RKO (cell line): ENCODE data around the gene FBXO2.

ENCODE experiments used
- DNase-seq: peaks from one replicate; pipeline ENCODE4 v3.0.0-alpha.2; 2016; ENCODE audit warnings: low spot score

The FBXO2 gene

DNA sequence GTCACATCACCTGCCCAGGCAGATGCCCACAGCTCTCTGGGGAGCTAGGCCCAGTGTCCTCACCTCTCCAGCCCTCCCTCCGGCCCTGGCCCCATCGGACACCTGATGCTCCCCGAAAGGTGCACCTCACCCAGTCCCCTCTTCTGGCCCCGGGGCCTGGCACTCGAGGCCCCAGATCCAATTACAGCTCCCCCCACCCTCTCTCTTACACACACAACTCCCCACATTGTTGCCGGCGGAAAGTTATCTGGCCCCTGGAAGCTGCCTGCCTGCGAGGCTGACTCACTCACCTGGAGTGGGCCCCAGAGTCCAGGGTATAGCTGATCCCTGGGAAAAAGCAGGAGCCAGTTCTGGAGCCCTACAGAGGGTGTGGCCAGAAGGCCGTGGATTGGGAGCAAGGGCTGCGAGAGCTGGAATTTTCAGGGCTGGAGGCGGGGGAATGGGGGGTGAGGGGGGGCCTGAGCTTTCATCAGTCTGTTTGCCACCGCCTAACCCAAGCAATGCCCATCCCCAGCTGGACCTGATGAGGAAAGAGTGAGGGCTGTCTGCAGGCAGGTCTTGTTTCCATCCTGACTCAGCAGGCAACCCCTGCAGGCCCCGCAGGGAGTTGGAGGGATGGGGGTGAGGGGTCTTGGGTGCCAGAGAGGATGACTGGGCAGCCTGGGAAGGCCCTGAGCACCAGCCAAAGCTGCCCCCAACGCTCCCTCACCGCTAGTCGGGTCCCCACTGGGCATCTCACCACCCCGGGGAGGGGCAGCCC, 948 bp downstream of the FBXO2 start:
- no peak for DNase-seq

GRCh38 chr1:11652203-11652780, 1.9 kb downstream of the FBXO2 start:
- DNase-seq, result no peak

- DNase-seq, result no peak
These were observed 3.2 kb downstream of the FBXO2 start for GRCh38 chr1:11651017-11651416.

DNA sequence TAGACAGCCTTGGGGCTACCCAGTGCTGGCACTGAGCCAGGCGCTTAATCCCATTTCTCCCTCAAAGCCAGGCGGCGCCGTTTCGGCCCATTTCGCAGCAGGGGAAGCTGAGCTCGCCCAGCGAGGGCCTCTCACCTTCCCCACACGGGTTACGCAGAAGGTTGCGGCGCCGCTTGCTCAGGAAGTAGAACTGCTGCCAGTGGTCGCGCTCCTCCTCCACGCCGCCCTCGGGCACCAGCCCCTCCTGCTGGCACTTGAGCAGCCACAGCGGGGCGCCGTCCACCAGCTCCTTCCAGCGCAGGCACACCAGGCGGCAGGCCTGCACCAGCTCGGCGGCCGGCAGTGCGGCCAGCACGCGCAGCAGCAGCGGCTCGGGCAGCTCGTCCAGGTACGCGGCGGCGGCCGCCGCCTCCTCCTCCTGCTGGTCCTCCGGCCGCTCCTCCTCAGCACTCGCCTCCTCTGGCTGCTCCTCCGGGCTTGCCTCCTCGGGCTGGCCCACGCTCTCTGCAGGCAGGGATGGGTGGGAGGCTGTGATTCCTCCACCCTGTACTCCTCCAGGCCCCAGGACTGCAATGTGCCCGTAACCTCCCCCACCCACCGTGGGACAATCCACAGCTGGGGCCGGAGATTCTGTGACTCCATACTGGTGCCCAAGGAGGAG, 3.8 kb downstream of the FBXO2 start:
- peak; percentile 83 for DNase-seq

DNA sequence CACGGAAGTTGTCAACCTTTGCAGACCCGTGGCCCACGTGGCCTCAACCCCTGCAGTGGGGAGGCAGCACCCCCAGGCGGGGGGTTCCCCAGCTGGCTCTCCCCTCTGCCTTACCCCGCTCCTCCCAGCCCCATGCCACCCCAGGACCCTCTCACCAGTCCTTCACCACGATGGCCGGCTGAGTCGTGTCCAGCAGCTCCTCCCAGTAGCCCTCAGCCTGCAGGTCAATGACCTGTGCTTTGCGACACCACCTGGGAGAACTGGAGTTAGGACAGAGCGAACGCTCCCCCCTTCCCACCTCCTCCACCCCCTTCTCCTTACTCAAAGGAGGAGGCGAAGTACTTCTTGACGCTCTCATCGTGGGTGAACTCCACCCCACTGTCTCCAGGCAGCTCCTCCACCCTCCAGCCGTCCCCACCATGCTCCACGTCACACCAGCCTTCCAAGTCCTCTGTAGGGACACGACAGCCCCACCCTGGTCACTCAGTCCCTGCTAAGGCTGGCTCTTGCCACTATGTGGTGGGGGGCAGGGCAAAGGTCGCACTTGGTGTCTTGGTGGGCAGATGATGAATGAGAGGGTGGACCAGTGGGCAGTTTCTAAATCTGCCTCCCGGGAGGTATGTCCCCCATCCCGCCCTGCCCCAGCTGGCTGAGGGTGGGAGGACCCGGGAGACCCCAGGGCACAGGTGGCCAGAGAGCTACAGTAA, 4.5 kb downstream of the FBXO2 start:
- no peak for DNase-seq

GRCh38 chr1:11649237-11649623, 5.0 kb downstream of the FBXO2 start:
- no peak for DNase-seq

GRCh38 chr1:11648732-11649158, 5.5 kb downstream of the FBXO2 start:
- no peak for DNase-seq

- DNase-seq, result no peak
These were observed 6.2 kb downstream of the FBXO2 start for GRCh38 chr1:11648039-11648438.

GRCh38 chr1:11647333-11647732, 6.9 kb downstream of the FBXO2 start:
- DNase-seq, result no peak

DNA sequence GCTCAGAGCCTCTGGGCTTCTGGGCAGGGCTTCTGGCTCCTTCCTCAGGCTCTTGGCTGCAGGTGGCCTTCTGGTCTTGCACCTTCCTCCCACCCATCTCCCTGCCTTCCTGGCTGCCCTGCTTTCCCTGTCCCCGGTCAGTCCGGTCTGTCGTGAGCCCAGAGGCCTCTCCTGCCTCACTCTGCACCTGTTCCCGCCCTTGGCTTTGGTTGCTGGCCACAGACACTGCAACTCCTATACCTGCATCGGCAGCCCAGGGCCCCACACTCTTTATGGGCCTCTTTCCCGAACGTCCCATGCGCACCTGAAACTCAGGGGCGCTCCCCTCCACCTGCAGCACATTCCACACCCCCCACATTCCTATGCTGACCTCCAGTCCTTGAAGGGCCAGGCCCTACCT, 7.9 kb downstream of the FBXO2 start:
- DNase-seq, result no peak

GRCh38 chr1:11645670-11646265, 8.5 kb downstream of the FBXO2 start:
- DNase-seq, result peak; percentile 79

- DNase-seq, result no peak
These were observed 9.0 kb downstream of the FBXO2 start for GRCh38 chr1:11645270-11645669.

DNA sequence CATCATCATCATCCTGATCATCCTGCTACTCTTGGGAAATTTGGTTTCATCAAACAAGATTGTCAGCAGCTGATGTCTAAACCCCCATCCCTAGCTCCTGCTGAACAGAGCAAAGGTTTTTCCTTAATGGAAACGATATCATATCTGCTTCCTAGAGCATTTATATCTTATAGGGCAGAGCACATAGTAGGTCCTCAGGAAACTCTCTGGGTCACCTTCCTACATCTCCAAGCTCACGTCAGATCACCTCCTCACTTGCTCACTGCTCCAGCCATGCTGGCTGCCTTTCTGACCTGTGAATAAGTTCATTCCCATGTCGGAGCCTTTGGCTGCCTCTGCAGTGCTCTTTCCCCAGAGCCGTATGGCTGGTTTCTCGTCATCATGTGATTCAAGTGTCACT, 10.4 kb downstream of the FBXO2 start:
- DNase-seq, result no peak

DNA sequence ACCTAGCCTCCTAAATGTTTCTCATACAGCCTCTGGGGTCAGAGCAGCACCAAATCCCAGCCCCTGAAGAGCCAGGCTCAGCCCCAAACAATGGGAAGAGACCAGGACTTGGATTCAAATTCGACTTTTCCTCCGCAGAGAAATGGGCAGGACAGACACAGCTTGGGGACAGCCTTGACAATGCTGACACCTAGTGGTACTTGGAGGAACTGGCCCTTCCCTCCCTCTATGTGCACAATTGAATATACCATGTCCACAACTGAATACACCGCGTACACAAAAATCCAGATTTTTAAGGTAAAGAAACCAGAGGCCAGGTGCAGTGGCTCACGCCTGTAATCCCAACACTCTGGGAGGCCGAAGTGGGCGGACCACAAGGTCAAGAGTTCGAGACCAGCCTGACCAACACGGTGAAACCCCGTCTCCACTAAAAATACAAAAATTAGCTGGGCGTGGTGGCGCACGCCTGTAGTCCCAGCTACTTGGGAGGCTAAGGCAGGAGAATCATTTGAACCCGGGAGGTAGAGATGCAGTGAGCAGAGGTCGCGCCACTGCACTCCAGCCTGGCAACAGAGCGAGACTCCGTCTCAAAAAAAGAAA, 11.7 kb downstream of the FBXO2 start:
- DNase-seq, result peak; percentile 59

- no peak for DNase-seq
These were observed 12.4 kb downstream of the FBXO2 start for GRCh38 chr1:11641776-11642305.

DNA sequence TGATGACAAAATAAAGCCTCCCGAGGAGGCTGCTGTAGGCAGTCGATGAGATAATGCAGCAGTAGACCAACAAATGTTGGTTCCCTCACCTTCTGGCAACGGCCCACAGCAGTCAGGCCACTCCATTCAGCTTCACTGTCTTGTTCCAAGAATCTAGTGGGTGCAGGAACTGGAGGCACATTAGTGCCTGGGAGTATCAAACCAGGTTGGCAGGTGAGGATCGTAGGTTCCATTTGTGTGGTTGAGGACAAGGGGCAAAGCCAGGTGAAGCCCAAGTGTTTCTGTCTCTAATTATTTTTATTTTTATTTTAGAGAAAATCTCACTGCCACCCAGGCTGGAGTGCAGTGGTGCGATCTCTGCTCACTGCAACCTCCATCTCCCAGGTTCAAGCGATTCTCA, 13.3 kb downstream of the FBXO2 start:
- no peak for DNase-seq

GRCh38 chr1:11640101-11640500, 14.1 kb downstream of the FBXO2 start:
- DNase-seq, result no peak

- DNase-seq, result no peak
These were observed 14.9 kb downstream of the FBXO2 start for GRCh38 chr1:11639372-11639771.

GRCh38 chr1:11638121-11638520, 16.1 kb downstream of the FBXO2 start:
- no peak for DNase-seq

GRCh38 chr1:11634365-11635192, 19.6 kb downstream of the FBXO2 start:
- DNase-seq, result no peak
